Uterus (tissue), 2 donors: ENCODE data around the gene UBR4.

Experiments used
- CTCF ChIP-seq, 4 experiments: fragments of 200-600 bp in 2 of 4; fragments of 450-650 bp in 2 of 4; sonication (generic) in 2 of 4; IDR thresholded peaks; one replicate each; pipeline ENCODE4 v1.5.1; 2016 to 2019; ENCODE audit warnings: antibody characterized with exemption in 4 of 4, mild to moderate bottlenecking in 2 of 4, moderate library complexity in 1 of 4
- POLR2A ChIP-seq, 2 donors: fragments of 450-650 bp; IDR thresholded peaks; one replicate each; pipeline ENCODE4 v1.6.1; 2016; ENCODE audit warnings: antibody characterized with exemption in 2 of 2, mild to moderate bottlenecking in 1 of 2, moderate library complexity in 1 of 2

GRCh38 chr1:19033926-19034680 lies 176.0 kb downstream of the UBR4 start:
- TF ChIP-seq CTCF (IDR thresholded peaks at IDR 0.05): no peak
- no peak for TF ChIP-seq POLR2A (IDR thresholded peaks at IDR 0.05)
